ENCODE results near the gene FRMD4A. TPM values are rescaled to one million over a fixed set of nuclear protein-coding genes. Genes with fewer than 3 reads are reported as not detected.

Gene FRMD4A
- total RNA-seq, 2 donors from 2014 or later: 55.9 to 81.0 TPM

- DNase-seq (ENCODE audit: low spot score) (no peak), ATAC-seq (ENCODE audit: insufficient number of reproducible peaks, low FRiP score, low read depth) (no peak)
- no peaks in the 10 kb centered on the region for H3K27me3 ChIP-seq (replicated peaks; ENCODE audit: insufficient read depth)
- H3K27ac ChIP-seq: no peak overlapping the region
- H3K4me1 ChIP-seq (ENCODE audit: control insufficient read depth in 1 of 2, low read depth in 2 of 2): peaks cover 20 to 51% of the 10 kb centered on the region in 2 donors
- H3K36me3 ChIP-seq: no peaks in the 10 kb centered on the region
- H3K9me3 ChIP-seq: no peaks in the 10 kb centered on the region
- TF ChIP-seq CTCF (IDR thresholded peaks at IDR 0.05): no peak
- H3K4me3 ChIP-seq: no peak overlapping the region
Measured at GRCh38 chr10:13942035-13942434, 388.7 kb downstream of the FRMD4A start.

GRCh38 chr10:13939391-13939790, 391.3 kb downstream of the FRMD4A start:
- DNase-seq (ENCODE audit: low spot score) (no peak), ATAC-seq (ENCODE audit: insufficient number of reproducible peaks, low FRiP score, low read depth) (no peak)
- TF ChIP-seq CTCF (IDR thresholded peaks at IDR 0.05): no peak
- H3K27ac ChIP-seq: peak overlapping the region; percentile 20 to 37
- no peak overlapping the region for H3K4me3 ChIP-seq
- H3K4me1 ChIP-seq (ENCODE audit: control insufficient read depth in 1 of 2, low read depth in 2 of 2): peaks cover 9 to 40% of the 10 kb centered on the region in 2 donors
- no peaks in the 10 kb centered on the region for H3K36me3 ChIP-seq
- H3K27me3 ChIP-seq (replicated peaks; ENCODE audit: insufficient read depth): no peaks in the 10 kb centered on the region
- no peaks in the 10 kb centered on the region for H3K9me3 ChIP-seq

GRCh38 chr10:13938950-13939349, 391.8 kb downstream of the FRMD4A start:
- ATAC-seq (ENCODE audit: insufficient number of reproducible peaks, low FRiP score, low read depth) (no peak), DNase-seq (ENCODE audit: low spot score) (no peak)
- TF ChIP-seq CTCF (IDR thresholded peaks at IDR 0.05): no peak

GRCh38 chr10:13936826-13937225, 393.9 kb downstream of the FRMD4A start:
- Histone ChIP-seq H3K4me3 (no peak overlapping the region), H3K4me1 (ENCODE audit: control insufficient read depth in 1 of 2, low read depth in 2 of 2) (peaks cover 9 to 39% of the 10 kb centered on the region in 2 donors), H3K9me3 (no peaks in the 10 kb centered on the region), H3K36me3 (no peaks in the 10 kb centered on the region), H3K27ac (no peak overlapping the region), H3K27me3 (replicated peaks; ENCODE audit: insufficient read depth) (no peaks in the 10 kb centered on the region)
- no peak for TF ChIP-seq CTCF (IDR thresholded peaks at IDR 0.05)
- DNase-seq (ENCODE audit: low spot score) (no peak), ATAC-seq (ENCODE audit: insufficient number of reproducible peaks, low FRiP score, low read depth) (no peak)

More at GRCh38 chr10:13938950-13939349, 391.8 kb downstream of the FRMD4A start:
- Histone ChIP-seq H3K4me3 (no peak overlapping the region), H3K4me1 (ENCODE audit: control insufficient read depth in 1 of 2, low read depth in 2 of 2) (peaks cover 9 to 39% of the 10 kb centered on the region in 2 donors), H3K36me3 (no peaks in the 10 kb centered on the region), H3K27ac (peak overlapping the region; percentile 20 to 37), H3K27me3 (replicated peaks; ENCODE audit: insufficient read depth) (no peaks in the 10 kb centered on the region), H3K9me3 (no peaks in the 10 kb centered on the region)

GRCh38 chr10:13930120-13930519, 400.6 kb downstream of the FRMD4A start:
- Histone ChIP-seq H3K27ac (no peak overlapping the region), H3K4me1 (ENCODE audit: control insufficient read depth in 1 of 2, low read depth in 2 of 2) (peaks cover 0 to 16% of the 10 kb centered on the region in 2 donors), H3K9me3 (no peaks in the 10 kb centered on the region), H3K36me3 (no peaks in the 10 kb centered on the region), H3K4me3 (no peak overlapping the region), H3K27me3 (replicated peaks; ENCODE audit: insufficient read depth) (no peaks in the 10 kb centered on the region)
- TF ChIP-seq CTCF (IDR thresholded peaks at IDR 0.05): no peak
- ATAC-seq (ENCODE audit: insufficient number of reproducible peaks, low FRiP score, low read depth): no peak
- DNase-seq (ENCODE audit: low spot score): no peak
